NB4 (cell line): ENCODE results near the gene ZBTB7C.

Experiments used
- POLR2A ChIP-seq: IDR thresholded peaks from 2 replicates; pipeline ENCODE4 v1.6.1; 2011; ENCODE audit warnings: mild to moderate bottlenecking; ENCODE audit not compliant: insufficient read length; ENCODE audit errors: extremely low read depth
- TF ChIP-seq, protein P1 (sequence below): IDR thresholded peaks from one replicate; pipeline ENCODE4 v1.5.1; 2012; ENCODE audit warnings: low read depth, low read length

DNA sequence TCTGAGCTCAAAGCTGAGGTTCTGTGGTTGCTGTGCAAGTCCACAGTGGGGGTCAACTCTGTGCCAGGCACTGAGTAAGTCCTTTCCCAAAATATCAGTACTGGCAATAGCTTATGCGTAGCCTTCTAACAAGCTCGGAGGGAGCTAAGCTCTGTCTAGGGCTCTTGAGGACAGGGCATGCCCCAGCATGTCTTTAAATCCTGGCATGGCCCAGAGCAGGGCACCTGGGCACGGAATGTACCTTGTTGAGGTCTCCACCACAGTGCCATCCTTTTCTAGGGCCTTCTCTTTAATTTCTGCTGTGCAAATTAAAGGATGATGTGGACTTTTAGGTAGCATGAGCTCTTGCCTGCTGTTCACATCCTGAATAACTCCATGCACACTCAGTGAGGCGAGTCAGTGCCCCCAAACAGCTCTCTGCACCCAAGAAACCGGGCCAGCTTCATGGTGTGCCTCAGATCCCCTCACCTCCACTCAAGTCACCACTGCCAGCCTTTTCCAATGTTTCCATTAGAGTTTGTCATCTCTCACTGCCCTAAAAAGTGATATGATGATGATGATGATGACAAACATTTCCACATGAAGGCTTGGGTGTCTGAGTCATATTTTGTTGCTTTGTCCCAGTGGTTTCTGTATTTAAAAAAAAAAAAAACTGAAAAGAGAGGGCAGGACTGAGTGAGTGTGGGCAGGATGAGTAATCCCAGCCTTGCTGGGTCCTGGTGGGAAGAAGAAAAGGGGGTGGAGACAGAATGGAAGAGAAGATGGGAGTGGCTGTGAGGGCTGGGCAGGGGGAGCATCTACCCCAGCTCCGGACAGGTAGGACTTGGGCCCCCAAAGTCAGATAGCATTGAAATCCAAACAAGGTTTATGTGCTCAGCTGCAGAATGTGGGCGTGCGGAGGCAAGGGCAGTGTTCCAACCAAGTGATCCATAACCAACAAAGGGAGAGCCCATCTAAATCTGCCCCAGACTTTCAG, 78.9 kb downstream of the ZBTB7C start:
- no peak for TF ChIP-seq POLR2A
- TF ChIP-seq, protein P1, sequence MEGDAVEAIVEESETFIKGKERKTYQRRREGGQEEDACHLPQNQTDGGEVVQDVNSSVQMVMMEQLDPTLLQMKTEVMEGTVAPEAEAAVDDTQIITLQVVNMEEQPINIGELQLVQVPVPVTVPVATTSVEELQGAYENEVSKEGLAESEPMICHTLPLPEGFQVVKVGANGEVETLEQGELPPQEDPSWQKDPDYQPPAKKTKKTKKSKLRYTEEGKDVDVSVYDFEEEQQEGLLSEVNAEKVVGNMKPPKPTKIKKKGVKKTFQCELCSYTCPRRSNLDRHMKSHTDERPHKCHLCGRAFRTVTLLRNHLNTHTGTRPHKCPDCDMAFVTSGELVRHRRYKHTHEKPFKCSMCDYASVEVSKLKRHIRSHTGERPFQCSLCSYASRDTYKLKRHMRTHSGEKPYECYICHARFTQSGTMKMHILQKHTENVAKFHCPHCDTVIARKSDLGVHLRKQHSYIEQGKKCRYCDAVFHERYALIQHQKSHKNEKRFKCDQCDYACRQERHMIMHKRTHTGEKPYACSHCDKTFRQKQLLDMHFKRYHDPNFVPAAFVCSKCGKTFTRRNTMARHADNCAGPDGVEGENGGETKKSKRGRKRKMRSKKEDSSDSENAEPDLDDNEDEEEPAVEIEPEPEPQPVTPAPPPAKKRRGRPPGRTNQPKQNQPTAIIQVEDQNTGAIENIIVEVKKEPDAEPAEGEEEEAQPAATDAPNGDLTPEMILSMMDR, result no peak
